Kidney (tissue), 14 donors: Measurements from ENCODE around the gene NF2. TPM values are rescaled to one million over a fixed set of nuclear protein-coding genes. Genes with fewer than 3 reads are reported as not detected.
A peak's percentile ranks its signal among the peaks of the same experiment; 100 is the strongest.

Experiments used
- DNase-seq, 5 donors: peaks; one replicate each; pipeline ENCODE4 v3.0.0-alpha.2; 2013 to 2020
- FAIRE-seq: peaks from 2 replicates; lab custom pipeline; 2012; peaks lifted over from hg19 to GRCh38; lab: Jason Lieb, UNC
- H3K27ac ChIP-seq, 2 donors: one replicate each; pipeline ENCODE4 v1.7.0; 2013; ENCODE audit warnings: low read depth in 2 of 2, low read length in 2 of 2, inconsistent platforms in 1 of 2
- H3K27me3 ChIP-seq: one replicate; pipeline ENCODE4 v1.7.1; 2013; ENCODE audit warnings: low read length, inconsistent platforms; ENCODE audit not compliant: control insufficient read depth, insufficient read depth
- H3K36me3 ChIP-seq, 3 donors: one replicate each; pipeline versions ENCODE4 v1.7.0 to v1.7.1; 2013; ENCODE audit warnings: low read length in 3 of 3, control low read depth in 1 of 3, inconsistent platforms in 1 of 3; ENCODE audit not compliant: insufficient read depth in 3 of 3, control insufficient read depth in 2 of 3
- H3K4me1 ChIP-seq, 3 donors: one replicate each; pipeline versions ENCODE4 v1.7.0 to v1.7.1; 2013; ENCODE audit warnings: low read length in 3 of 3, inconsistent platforms in 1 of 3, low read depth in 1 of 3; ENCODE audit not compliant: control insufficient read depth in 2 of 3, insufficient read depth in 2 of 3
- H3K4me3 ChIP-seq, 3 donors: one replicate each; pipeline versions ENCODE4 v1.7.0 to v1.8.1; 2013; ENCODE audit warnings: low read length in 3 of 3, control low read depth in 1 of 3, inconsistent platforms in 1 of 3
- H3K9ac ChIP-seq, 3 donors: one replicate each; pipeline versions ENCODE4 v1.7.0 to v1.7.1; 2013; ENCODE audit warnings: low read length in 3 of 3, control low read depth in 1 of 3, inconsistent platforms in 1 of 3
- H3K9me3 ChIP-seq, 3 donors: one replicate each; pipeline versions ENCODE4 v1.7.0 to v1.7.1; 2013; ENCODE audit warnings: low read length in 3 of 3, control low read depth in 1 of 3, inconsistent platforms in 1 of 3; ENCODE audit not compliant: control insufficient read depth in 2 of 3, insufficient read depth in 1 of 3
- CTCF ChIP-seq: IDR thresholded peaks from 3 replicates; pipeline ENCODE4 v1.5.1; 2012; ENCODE audit warnings: mild to moderate bottlenecking, moderate library complexity, borderline replicate concordance; ENCODE audit not compliant: insufficient read depth; ENCODE audit errors: extremely low read depth
- intact Hi-C: fragments of 100-400 bp; cut with DNase I; formaldehyde crosslinking; loops from one replicate; pipeline ENCODE4 v1.11.1; 2022
- polyA plus RNA-seq: library from polyadenylated mRNA; stranded (reverse); fragments of 350-450 nt; fragmentation: Illumina TruSeq; extraction: RNeasy Lipid Tissue Mini Kit (QIAGEN cat#74804); gene quantifications from one replicate; pipeline ENCODE4 v1.2.3, GENCODE V29; 2014; ENCODE audit warnings: low read depth, low replicate concordance; ENCODE audit not compliant: insufficient read depth
- total RNA-seq: library from RNA; stranded (reverse); fragmentation: NEBNext Ultra II Directional; extraction: Animal tissue kit (Norgen Biotek cat#: 25700); gene quantifications from one replicate; pipeline ENCODE4 v1.2.1, GENCODE V29; 2021
- donor health status: control.
- donor health status: control.
- donor health status: control.
- donor health status: control.
- donor health status: control.
- donor health status: DM: yes; HTN: yes; CAD: no.
- donor health status: Normal renal cell carcinoma (clear cell type).

NF2 gene
- total and polyA plus RNA-seq, 2 donors from 2014 or later: 15.4 to 60.6 TPM

DNA sequence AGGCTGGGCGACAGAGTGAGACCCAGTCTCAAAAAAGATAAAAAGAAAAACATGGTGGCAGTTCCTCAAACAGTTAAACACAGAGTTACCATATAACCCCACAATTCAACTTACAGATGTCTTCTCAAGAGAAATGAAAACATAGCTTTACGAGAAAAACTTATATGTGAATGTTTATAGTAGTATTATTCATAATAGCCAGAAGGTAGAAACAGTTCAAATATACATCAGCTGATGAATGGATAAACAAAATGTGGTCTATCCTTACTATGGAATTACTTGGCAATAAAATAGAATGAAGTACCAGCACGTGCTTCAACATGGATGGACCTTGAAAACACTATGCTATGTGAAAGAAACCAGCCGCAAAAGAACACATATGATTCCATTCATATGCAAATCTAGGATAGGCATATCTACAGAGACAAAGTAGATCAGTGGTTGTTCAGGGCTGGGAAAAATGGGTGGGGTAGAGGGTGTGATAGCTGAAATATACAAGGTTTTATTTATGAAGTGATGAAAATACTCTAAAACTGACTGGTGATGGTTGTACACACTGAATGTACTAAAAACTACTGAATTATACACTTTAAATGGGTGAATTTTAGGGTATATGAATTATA lies 12.4 kb downstream of the NF2 start:
- intact Hi-C loops: no loop called here
- Histone ChIP-seq H3K4me1 (peaks cover 2 to 13% (median 9%) of the 10 kb centered on the region in 3 donors), H3K27me3 (no peaks in the 10 kb centered on the region), H3K9me3 (no peaks in the 10 kb centered on the region), H3K36me3 (no peaks in the 10 kb centered on the region), H3K27ac (no peak overlapping the region), H3K9ac (no peak overlapping the region), H3K4me3 (no peak overlapping the region)
- DNase-seq (no peak), FAIRE-seq (no peak)
- no peak for TF ChIP-seq CTCF

- no peaks in the 10 kb centered on the region for H3K36me3 ChIP-seq
- H3K9me3 ChIP-seq: no peaks in the 10 kb centered on the region
- DNase-seq (peak in 3 of 5 donors; percentile 60 to 92 (median 87)), FAIRE-seq (no peak)
- H3K4me3 ChIP-seq: no peak overlapping the region
- no peak overlapping the region for H3K9ac ChIP-seq
- peak overlapping the region; percentile 35 to 47 for H3K27ac ChIP-seq
- intact Hi-C loops: no loop called here
- no peak for TF ChIP-seq CTCF
- H3K4me1 ChIP-seq: peaks cover 2 to 18% (median 12%) of the 10 kb centered on the region in 3 donors
- H3K27me3 ChIP-seq: no peaks in the 10 kb centered on the region
These were observed 14.6 kb downstream of the NF2 start for GRCh38 chr22:29617922-29618629.

GRCh38 chr22:29621761-29622526 lies 18.5 kb downstream of the NF2 start:
- Histone ChIP-seq H3K27me3 (no peaks in the 10 kb centered on the region), H3K36me3 (no peaks in the 10 kb centered on the region), H3K9ac (no peak overlapping the region), H3K9me3 (no peaks in the 10 kb centered on the region), H3K27ac (peak overlapping the region in 1 of 2 donors; percentile 54), H3K4me3 (no peak overlapping the region), H3K4me1 (peaks cover 2 to 30% (median 22%) of the 10 kb centered on the region in 3 donors)
- TF ChIP-seq CTCF: no peak
- FAIRE-seq (peak; percentile 66), DNase-seq (peak in 2 of 5 donors; percentile 64 to 66)
- intact Hi-C loops: no loop called here
